ENCODE results near the gene NCAM2. TPM values are rescaled to one million over a fixed set of nuclear protein-coding genes. Genes with fewer than 3 reads are reported as not detected.
"Not testable (repeated sequence)": the region's sequence is repeated elsewhere in the genome, so short reads cannot be mapped to it uniquely, and the experiment has no call there.

NCAM2 gene
- total RNA-seq, 2 experiments from 2014 or later = not detected

- no peak for TF ChIP-seq CTCF (IDR thresholded peaks at IDR 0.05)
- no peaks in the 10 kb centered on the region for H3K27me3 Mint-ChIP-seq
- intact Hi-C loops (cut with micrococcal nuclease) = no loop called here
- CTCF ChIA-PET = no interaction called here
- no peak for ATAC-seq
- POLR2A ChIA-PET = no interaction called here
- H3K9me3 Mint-ChIP-seq = no peaks in the 10 kb centered on the region
- DNase-seq = no peak
- H3K27ac Mint-ChIP-seq = no peak overlapping the region
- no peak overlapping the region for H3K4me3 Mint-ChIP-seq
- no peaks in the 10 kb centered on the region for H3K36me3 Mint-ChIP-seq (ENCODE audit: low read depth)
- no peaks in the 10 kb centered on the region for H3K4me1 Mint-ChIP-seq (ENCODE audit: low read depth)
Measured at GRCh38 chr21:21147374-21147745, 149.2 kb downstream of the NCAM2 start.

GRCh38 chr21:21148009-21148408 lies 149.8 kb downstream of the NCAM2 start:
- no peaks in the 10 kb centered on the region for H3K27me3 Mint-ChIP-seq
- H3K36me3 Mint-ChIP-seq (ENCODE audit: low read depth) = no peaks in the 10 kb centered on the region
- H3K4me1 Mint-ChIP-seq (ENCODE audit: low read depth) = no peaks in the 10 kb centered on the region
- no peak for TF ChIP-seq CTCF (IDR thresholded peaks at IDR 0.05)
- no peak for DNase-seq
- no peaks in the 10 kb centered on the region for H3K9me3 Mint-ChIP-seq
- ChIA-PET CTCF (no interaction called here), POLR2A (no interaction called here)
- ATAC-seq = no peak
- no peak overlapping the region for H3K4me3 Mint-ChIP-seq
- H3K27ac Mint-ChIP-seq = no peak overlapping the region
- intact Hi-C loops (cut with micrococcal nuclease) = no loop called here

- Mint-ChIP-seq H3K36me3 (ENCODE audit: low read depth) (no peaks in the 10 kb centered on the region), H3K27me3 (peaks cover 1% of the 10 kb centered on the region), H3K27ac (no peak overlapping the region), H3K4me1 (ENCODE audit: low read depth) (no peaks in the 10 kb centered on the region), H3K4me3 (no peak overlapping the region), H3K9me3 (no peaks in the 10 kb centered on the region)
- DNase-seq = no peak
- POLR2A ChIA-PET = no interaction called here
- CTCF ChIA-PET = no interaction called here
- ATAC-seq = no peak
- intact Hi-C loops (cut with micrococcal nuclease) = no loop called here
- TF ChIP-seq CTCF (IDR thresholded peaks at IDR 0.05) = no peak
Measured at GRCh38 chr21:21148514-21148913, 150.3 kb downstream of the NCAM2 start.

- H3K4me3 Mint-ChIP-seq; H3K36me3 Mint-ChIP-seq (ENCODE audit: low read depth); POLR2A ChIA-PET; H3K27me3 Mint-ChIP-seq; H3K4me1 Mint-ChIP-seq (ENCODE audit: low read depth); H3K9me3 Mint-ChIP-seq; DNase-seq; ATAC-seq; H3K27ac Mint-ChIP-seq; intact Hi-C loops (cut with micrococcal nuclease); CTCF ChIA-PET: not testable (repeated sequence)
Measured at GRCh38 chr21:21149445-21149844, 151.2 kb downstream of the NCAM2 start.

GRCh38 chr21:21151231-21151630 lies 153.0 kb downstream of the NCAM2 start:
- Mint-ChIP-seq H3K27ac (no peak overlapping the region), H3K4me3 (no peak overlapping the region), H3K9me3 (no peaks in the 10 kb centered on the region), H3K36me3 (ENCODE audit: low read depth) (no peaks in the 10 kb centered on the region), H3K27me3 (peaks cover 1% of the 10 kb centered on the region), H3K4me1 (ENCODE audit: low read depth) (no peaks in the 10 kb centered on the region)
- DNase-seq (no peak), ATAC-seq (no peak)
- CTCF ChIA-PET = no interaction called here
- no peak for TF ChIP-seq CTCF (IDR thresholded peaks at IDR 0.05)
- intact Hi-C loops (cut with micrococcal nuclease) = no loop called here
- POLR2A ChIA-PET = no interaction called here

- ATAC-seq (no peak), DNase-seq (no peak)
- no peaks in the 10 kb centered on the region for H3K36me3 Mint-ChIP-seq (ENCODE audit: low read depth)
- H3K9me3 Mint-ChIP-seq = no peaks in the 10 kb centered on the region
- intact Hi-C loops (cut with micrococcal nuclease) = no loop called here
- no peak overlapping the region for H3K27ac Mint-ChIP-seq
- TF ChIP-seq CTCF (IDR thresholded peaks at IDR 0.05) = no peak
- ChIA-PET CTCF (no interaction called here), POLR2A (no interaction called here)
- no peak overlapping the region for H3K4me3 Mint-ChIP-seq
- H3K4me1 Mint-ChIP-seq (ENCODE audit: low read depth) = no peaks in the 10 kb centered on the region
- H3K27me3 Mint-ChIP-seq = peaks cover 1% of the 10 kb centered on the region
Measured at GRCh38 chr21:21156397-21156796, 158.2 kb downstream of the NCAM2 start.

All from activated CD8-positive, alpha-beta T cell treated with anti-CD3 and anti-CD28 coated beads for 36 hours (primary cell).